ENCODE results near the gene HDAC11. TPM values are rescaled to one million over a fixed set of nuclear protein-coding genes. Genes with fewer than 3 reads are reported as not detected.
A peak's percentile ranks its signal among the peaks of the same experiment; 100 is the strongest.

The HDAC11 gene
- polyA plus RNA-seq, 1 donor (not counting 4 experiments of a cell fraction or from before 2014, with no cell fraction given), result 12.6 TPM

DNA sequence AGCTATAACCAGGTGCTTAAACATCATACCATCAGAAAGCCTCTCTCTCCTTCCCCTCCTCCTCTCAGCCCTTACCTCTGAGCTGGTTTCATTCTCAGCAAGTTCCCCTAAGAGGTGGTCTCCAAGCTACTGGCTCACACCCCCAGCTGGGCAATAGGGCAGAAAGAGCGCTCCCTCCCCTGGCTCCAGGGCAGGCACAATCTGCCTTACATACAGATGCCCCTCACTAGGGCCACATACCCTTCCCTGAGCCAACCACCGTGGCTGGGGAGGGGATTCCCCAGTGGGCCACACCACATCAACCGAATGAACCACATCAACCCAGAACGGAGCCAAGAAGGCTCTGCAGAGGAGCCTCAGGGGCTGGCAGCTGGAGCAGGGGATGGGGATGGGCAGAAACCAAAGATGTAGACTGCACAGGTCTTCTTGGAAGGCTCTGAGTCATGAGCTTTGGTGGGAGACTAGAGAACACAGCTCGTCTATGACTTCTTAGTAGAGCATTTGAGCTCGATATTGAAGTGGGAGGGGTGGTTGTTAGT, 64.3 kb downstream of the HDAC11 start:
- H3K36me3 ChIP-seq (ENCODE audit: control insufficient read depth in 2 of 2, extremely low read depth in 1 of 2, insufficient read depth in 2 of 2, low read length in 2 of 2), result no peaks in the 10 kb centered on the region
- DNase-seq (ENCODE audit: low read depth, low spot score) (peak; percentile 79), FAIRE-seq (peak; percentile 90)
- no peaks in the 10 kb centered on the region for H3K79me2 ChIP-seq (ENCODE audit: control insufficient read depth, insufficient read depth, low read length)
- H3K9me1 ChIP-seq (ENCODE audit: control insufficient read depth, extremely low read depth, insufficient read depth, low read length), result peaks cover 2% of the 10 kb centered on the region
- no peak overlapping the region for H2AFZ ChIP-seq (ENCODE audit: control insufficient read depth, low read length)
- H3K27ac ChIP-seq (ENCODE audit: control insufficient read depth, insufficient read depth, low read length), result no peak overlapping the region
- H4K20me1 ChIP-seq (ENCODE audit: control insufficient read depth, extremely low read depth, insufficient read depth, low read length), result no peaks in the 10 kb centered on the region
- TF ChIP-seq, protein P1, sequence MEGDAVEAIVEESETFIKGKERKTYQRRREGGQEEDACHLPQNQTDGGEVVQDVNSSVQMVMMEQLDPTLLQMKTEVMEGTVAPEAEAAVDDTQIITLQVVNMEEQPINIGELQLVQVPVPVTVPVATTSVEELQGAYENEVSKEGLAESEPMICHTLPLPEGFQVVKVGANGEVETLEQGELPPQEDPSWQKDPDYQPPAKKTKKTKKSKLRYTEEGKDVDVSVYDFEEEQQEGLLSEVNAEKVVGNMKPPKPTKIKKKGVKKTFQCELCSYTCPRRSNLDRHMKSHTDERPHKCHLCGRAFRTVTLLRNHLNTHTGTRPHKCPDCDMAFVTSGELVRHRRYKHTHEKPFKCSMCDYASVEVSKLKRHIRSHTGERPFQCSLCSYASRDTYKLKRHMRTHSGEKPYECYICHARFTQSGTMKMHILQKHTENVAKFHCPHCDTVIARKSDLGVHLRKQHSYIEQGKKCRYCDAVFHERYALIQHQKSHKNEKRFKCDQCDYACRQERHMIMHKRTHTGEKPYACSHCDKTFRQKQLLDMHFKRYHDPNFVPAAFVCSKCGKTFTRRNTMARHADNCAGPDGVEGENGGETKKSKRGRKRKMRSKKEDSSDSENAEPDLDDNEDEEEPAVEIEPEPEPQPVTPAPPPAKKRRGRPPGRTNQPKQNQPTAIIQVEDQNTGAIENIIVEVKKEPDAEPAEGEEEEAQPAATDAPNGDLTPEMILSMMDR (optimal IDR thresholded peaks at IDR 0.05 in 1 of 3, IDR thresholded peaks at IDR 0.05 in 1 of 3, conservative IDR thresholded peaks at IDR 0.05 in 1 of 3; ENCODE audit: extremely low read depth in 1 of 3, insufficient read depth in 2 of 3, low read length in 3 of 3), result no peak
- no peak for TF ChIP-seq EZH2 (IDR thresholded peaks at IDR 0.05; ENCODE audit: low read length)
- H3K9ac ChIP-seq (ENCODE audit: control insufficient read depth, extremely low read depth, insufficient read depth, low read length), result peak overlapping the region; percentile 9
- dilution Hi-C loops (cut with MboI; ENCODE audit: extremely low pct_ligation_motif_present, low sequenced_read_pairs), result no loop called here
- H3K27me3 ChIP-seq (ENCODE audit: control insufficient read depth, extremely low read depth, insufficient read depth, low read length), result no peaks in the 10 kb centered on the region
- peak overlapping the region; percentile 39 for H3K4me2 ChIP-seq (ENCODE audit: control insufficient read depth, extremely low read depth, insufficient read depth, low read depth, low read length)
- peaks cover 28% of the 10 kb centered on the region for H3K4me1 ChIP-seq (ENCODE audit: control insufficient read depth, extremely low read depth, insufficient read depth, low read length)
- H3K9me3 ChIP-seq (ENCODE audit: control insufficient read depth, low read depth, low read length), result no peaks in the 10 kb centered on the region
- no peak overlapping the region for H3K4me3 ChIP-seq (ENCODE audit: control insufficient read depth in 2 of 3, extremely low read depth in 1 of 3, insufficient read depth in 2 of 3, low read depth in 1 of 3, low read length in 3 of 3)

DNA sequence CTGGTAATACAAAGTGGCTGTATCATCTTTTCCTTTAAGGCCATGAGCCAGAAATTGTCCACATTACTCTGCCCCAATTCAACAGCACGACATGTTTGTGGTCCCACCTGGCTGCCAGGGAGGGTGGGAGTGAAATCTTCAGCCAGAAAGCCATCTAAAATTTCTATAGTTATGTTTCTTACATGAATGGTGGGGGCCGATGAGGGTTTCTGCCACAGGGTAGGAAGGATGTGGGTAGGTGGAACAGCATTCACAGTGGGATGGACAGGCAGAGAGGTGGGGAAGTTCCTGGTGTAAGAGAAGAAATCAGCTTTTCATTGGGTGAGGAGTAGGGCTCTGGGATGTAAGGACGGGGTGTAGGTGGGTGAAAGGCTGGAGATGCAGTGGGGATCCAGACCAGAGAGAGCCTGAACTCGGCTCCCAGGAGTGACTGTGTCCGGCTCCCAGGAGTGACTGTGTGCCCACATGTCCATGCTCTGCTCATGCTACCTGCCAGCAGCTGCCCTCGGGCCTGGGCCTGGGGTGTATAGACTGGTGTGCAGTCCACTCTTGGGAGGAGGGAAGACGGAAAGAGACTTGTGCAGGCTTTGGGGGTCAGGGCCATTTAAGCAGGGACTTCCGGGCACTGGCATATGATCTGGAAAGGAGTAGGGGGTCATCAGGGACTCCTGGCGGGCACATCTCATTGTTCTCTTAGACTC, 65.0 kb downstream of the HDAC11 start:
- no peak overlapping the region for H2AFZ ChIP-seq (ENCODE audit: control insufficient read depth, low read length)
- DNase-seq (ENCODE audit: low read depth, low spot score) (no peak), FAIRE-seq (no peak)
- H3K4me3 ChIP-seq (ENCODE audit: control insufficient read depth in 2 of 3, extremely low read depth in 1 of 3, insufficient read depth in 2 of 3, low read depth in 1 of 3, low read length in 3 of 3), result no peak overlapping the region
- no peaks in the 10 kb centered on the region for H3K36me3 ChIP-seq (ENCODE audit: control insufficient read depth in 2 of 2, extremely low read depth in 1 of 2, insufficient read depth in 2 of 2, low read length in 2 of 2)
- peaks cover 28% of the 10 kb centered on the region for H3K4me1 ChIP-seq (ENCODE audit: control insufficient read depth, extremely low read depth, insufficient read depth, low read length)
- H3K4me2 ChIP-seq (ENCODE audit: control insufficient read depth, extremely low read depth, insufficient read depth, low read depth, low read length), result peak overlapping the region; percentile 39
- H3K9ac ChIP-seq (ENCODE audit: control insufficient read depth, extremely low read depth, insufficient read depth, low read length), result peak overlapping the region; percentile 15
- H3K9me3 ChIP-seq (ENCODE audit: control insufficient read depth, low read depth, low read length), result no peaks in the 10 kb centered on the region
- H3K9me1 ChIP-seq (ENCODE audit: control insufficient read depth, extremely low read depth, insufficient read depth, low read length), result peaks cover 2% of the 10 kb centered on the region
- H3K27me3 ChIP-seq (ENCODE audit: control insufficient read depth, extremely low read depth, insufficient read depth, low read length), result no peaks in the 10 kb centered on the region
- no peak for TF ChIP-seq EZH2 (IDR thresholded peaks at IDR 0.05; ENCODE audit: low read length)
- TF ChIP-seq, protein P1 (optimal IDR thresholded peaks at IDR 0.05 in 1 of 3, IDR thresholded peaks at IDR 0.05 in 1 of 3, conservative IDR thresholded peaks at IDR 0.05 in 1 of 3; ENCODE audit: extremely low read depth in 1 of 3, insufficient read depth in 2 of 3, low read length in 3 of 3), result no peak
- H4K20me1 ChIP-seq (ENCODE audit: control insufficient read depth, extremely low read depth, insufficient read depth, low read length), result no peaks in the 10 kb centered on the region
- H3K79me2 ChIP-seq (ENCODE audit: control insufficient read depth, insufficient read depth, low read length), result no peaks in the 10 kb centered on the region
- peak overlapping the region; percentile 26 for H3K27ac ChIP-seq (ENCODE audit: control insufficient read depth, insufficient read depth, low read length)
- dilution Hi-C loops (cut with MboI; ENCODE audit: extremely low pct_ligation_motif_present, low sequenced_read_pairs), result no loop called here
